ENCODE results near the gene BASP1.
A peak's percentile ranks its signal among the peaks of the same experiment; 100 is the strongest.

BASP1 gene, protein sequence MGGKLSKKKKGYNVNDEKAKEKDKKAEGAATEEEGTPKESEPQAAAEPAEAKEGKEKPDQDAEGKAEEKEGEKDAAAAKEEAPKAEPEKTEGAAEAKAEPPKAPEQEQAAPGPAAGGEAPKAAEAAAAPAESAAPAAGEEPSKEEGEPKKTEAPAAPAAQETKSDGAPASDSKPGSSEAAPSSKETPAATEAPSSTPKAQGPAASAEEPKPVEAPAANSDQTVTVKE

GRCh38 chr5:17217493-17218352 is at the start of gene BASP1:
TSS of gene BASP1 (plus strand) at chr5:17217631. CDS start at chr5:17275217, 57,586 bp downstream.
- peak; percentile 88 for DNase-seq

GRCh38 chr5:17169507-17169906 is 47.9 kb upstream of the BASP1 start:
- DNase-seq = no peak

- DNase-seq = no peak
Measured at GRCh38 chr5:17172791-17173190, 44.6 kb upstream of the BASP1 start.

GRCh38 chr5:17174965-17175364 is 42.5 kb upstream of the BASP1 start:
- no peak for DNase-seq

DNA sequence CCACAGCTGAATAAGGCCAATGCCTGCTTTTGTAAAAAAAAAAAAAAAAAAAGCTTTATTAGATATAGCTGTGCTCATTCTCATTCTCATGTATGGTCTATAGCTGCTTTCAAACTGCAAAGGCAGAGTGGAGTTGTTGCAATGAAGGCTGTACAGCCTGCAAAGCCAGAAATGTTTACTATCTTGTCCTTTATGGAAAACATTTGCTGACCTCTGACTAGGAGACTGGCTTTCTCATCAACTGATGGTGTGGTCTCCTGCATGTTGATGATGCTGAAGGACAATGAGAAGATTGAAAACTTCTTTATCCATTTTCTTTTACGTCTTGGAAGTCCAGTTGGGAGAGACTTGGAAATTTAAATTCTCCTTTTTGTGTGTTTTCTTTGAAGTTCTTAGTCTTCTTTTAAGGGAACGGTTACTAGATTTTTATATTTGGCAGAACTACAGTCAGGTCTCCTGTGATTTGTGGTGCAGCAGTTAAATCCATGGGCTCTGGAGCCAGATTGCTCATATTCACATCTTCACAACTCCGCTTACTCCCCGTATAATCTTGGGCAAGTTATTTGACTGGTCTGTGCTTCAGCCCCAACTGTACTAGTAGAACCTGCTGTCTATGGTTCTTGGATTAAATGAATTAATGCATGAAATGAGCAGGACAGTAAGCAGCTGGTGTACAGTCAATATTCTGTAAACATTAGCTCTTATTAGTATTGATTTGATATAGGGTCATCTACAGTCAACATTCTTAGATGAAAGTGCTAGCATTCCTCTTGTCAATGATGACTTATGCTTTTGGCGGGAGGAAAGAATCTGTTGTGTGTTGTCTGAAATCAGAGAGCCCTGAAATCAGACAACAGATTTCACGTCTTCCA is 39.7 kb upstream of the BASP1 start:
- DNase-seq = no peak

DNA sequence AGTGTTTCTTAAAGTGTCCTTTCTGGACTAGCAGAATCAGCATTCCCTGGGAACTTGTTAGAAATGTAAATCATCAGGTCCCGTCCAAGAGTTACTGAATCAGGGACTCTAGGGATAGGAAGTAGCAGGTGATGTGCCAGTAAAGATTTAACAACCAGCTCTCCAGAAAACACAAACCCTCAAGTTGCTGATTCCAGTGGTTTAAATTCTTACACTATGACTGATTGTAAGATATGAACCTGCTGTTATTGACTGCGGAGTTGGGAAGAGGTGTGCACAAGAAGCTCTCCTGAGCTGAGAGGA is 39.1 kb upstream of the BASP1 start:
- no peak for DNase-seq

DNA sequence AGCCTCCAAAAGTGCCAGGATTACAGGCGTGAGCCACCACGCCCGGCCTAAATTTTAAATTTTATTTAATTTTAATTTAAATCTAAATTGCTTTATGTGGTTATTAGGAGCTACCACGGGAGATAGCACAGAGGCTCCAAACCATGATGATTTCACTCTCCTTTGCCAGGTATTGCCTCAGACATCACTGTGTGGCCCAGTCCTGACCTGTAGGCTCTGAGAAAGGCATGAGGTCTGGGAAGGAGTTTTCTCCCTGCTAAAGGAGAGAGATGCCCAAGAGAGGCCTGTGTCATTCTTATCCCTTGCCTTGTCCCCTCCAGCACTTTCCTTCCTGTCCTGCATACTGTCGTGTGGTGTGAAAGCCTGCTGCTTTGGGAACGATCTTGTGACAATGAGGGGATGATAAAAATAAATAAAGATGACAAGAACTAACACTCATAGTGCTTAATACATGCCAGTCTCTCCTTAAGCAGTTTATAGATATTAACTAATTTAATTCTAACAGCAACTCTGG is 37.0 kb upstream of the BASP1 start:
- no peak for DNase-seq

GRCh38 chr5:17180864-17181723 is 36.3 kb upstream of the BASP1 start:
- DNase-seq = no peak

DNA sequence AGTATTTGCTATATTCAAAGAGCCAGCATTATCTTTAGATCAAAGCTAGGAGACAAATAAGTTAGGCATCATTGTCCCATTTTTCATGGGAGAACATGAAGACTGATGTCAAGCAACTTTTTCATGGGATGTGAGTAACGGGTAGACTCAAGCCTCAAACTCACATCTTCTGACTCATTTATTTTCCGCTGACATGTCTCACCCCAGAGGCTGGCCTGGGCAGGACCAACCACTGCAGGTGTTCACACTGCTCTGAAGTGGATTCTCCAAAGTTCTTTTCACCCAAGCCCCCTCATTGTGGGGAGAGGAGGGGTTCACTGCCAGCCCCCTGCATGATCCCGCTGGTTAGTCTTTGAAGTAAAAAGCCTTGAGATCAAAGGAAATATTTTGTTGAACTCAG is 34.9 kb upstream of the BASP1 start:
- no peak for DNase-seq

DNA sequence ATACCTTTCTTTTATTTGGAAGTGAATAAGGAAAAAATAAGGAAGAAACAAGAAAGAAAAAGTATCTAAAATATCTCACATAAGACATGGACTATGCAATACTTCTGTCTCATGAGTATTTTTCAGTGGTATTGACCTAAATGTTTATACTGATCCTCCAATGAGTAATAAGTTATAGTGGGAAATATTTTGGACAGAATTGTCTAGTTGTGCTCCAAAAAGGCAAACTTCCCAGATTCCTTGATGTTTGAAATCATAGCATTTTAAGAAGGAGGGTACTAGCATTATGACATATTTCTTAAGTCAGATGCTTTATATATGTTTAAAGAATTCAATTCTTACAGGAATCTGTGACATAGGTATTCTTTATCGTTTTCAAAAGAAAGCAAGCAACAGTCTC is 34.5 kb upstream of the BASP1 start:
- DNase-seq = no peak

DNA sequence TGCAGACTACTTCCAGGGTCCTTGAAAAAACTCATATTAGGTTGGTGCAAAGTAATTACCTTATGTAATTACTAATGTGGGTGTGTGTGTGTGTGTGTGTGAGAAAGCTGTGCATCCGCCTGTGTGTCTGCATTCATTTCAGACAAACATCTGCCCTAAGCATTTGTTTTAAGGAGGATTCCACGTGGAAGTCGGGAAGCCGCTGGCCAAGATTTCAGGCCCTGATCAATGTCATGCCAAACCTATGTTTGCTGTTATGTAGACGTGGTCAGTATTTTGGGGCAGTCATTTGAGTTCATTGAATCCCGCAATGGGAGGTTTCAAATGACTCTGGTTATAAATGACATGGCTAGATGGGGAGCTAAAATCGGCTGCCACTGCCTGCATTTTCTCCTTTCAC is 33.6 kb upstream of the BASP1 start:
- DNase-seq = no peak

DNA sequence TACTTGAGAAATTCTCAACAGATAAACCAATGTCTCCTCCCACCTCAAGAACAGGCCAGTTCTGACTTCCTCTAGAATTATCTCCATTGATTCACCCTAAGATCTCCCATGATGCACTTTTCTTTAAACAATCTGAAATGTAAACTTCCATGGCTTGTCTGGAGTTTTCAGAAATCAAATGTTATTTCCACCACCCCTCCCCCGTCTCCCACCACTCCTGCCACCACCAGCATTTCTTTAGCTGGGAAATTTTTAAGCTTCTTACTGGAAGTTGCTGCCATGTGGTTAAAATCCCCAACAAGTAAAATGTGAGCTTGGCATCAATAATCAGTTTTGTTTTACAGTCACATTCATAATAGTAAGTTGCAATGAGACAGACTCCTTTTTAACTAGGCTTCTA is 32.8 kb upstream of the BASP1 start:
- no peak for DNase-seq

DNA sequence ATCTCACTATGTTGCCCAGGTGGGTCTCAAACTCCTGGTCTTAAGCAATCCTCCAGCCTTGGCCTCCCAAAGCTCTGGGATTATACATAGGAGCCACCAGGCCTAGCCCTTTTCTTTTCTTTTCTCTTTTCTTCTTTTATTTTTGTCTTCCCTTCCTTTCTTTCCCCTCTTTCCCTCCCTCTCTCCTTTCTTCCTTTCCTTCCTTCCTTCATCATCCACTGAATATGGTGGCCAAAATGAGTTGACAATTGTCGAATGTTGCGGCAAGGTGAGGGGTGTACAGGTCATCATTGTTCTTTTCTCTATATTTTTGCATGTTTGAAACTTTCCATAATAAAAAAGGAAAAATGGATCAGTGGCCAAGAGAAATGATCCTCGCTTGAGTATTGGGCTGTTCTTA is 32.1 kb upstream of the BASP1 start:
- no peak for DNase-seq

DNA sequence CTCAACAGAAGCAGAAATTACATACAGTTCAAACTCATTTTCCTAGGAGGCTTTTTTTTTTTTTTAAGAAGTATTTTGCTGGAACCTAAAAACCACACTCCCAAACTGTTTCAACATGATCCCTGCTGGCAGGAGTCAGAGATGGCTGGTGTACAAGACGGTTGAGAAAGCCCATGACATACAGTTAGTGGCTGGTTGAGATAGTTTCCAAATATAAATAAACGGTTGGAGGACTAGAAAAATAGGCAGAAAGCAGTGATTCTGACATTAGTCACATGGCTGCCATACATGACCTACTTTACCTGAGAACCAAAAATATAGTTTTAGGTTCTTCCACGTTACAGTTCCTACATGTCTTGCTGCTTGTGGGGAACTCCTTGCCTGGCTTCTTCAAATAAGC is 31.7 kb upstream of the BASP1 start:
- DNase-seq = no peak

DNA sequence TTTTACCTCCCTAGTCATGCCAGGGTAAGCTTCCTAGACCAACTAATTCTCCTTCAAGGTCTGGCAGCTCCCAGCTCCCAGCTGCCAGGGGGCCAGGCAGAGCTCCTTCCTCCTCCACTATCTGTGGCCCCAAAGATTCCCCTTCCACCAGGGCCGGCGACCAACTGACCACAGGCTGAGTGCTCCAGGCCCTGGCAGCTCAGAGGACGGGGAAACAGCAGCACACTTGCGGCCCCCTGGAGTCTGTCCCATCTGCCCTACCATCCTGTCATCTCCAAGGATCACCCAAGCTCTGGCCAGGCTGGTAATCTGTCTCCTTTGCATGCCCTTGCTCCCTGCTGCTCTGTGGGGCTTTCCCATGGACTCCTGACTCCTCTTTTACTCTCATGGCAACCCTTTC is 31.2 kb upstream of the BASP1 start:
- no peak for DNase-seq

DNA sequence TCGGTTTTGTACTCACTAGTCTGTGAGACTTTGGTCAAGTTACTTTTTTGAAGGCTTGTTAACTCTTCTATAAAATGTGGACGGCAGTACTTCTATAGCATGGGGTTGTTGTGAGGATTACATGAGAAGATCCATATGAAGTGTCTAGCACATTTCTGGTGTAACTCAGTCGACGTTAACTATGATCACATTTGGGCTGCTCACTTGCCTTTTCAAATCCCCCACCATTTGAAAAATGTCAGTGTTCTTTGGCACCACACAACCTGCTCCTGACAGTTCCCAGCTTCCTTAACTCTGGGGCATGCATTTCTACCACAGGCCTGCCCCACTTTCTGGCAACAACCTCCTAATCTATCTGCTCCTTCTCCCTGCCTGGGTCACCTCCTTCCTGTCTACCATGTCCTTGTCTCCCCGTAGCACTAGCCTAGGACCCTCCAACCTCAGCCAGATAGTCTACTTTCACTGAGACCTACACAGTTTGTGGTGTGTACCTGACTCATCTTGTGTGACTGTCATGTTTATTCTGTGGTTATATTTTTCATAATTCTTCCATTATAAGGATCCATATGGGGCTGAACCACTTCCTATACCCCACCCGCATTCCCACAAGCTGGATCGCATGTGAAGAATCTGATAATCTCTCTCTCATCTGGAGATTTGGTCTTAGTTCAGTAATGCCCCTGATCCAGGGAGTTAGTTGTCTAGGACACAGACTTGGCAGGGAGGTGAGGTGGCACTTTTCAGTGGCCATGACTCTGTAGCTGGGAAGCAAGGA is 30.2 kb upstream of the BASP1 start:
- DNase-seq = no peak

- no peak for DNase-seq
Measured at GRCh38 chr5:17187786-17188170, 29.7 kb upstream of the BASP1 start.

DNA sequence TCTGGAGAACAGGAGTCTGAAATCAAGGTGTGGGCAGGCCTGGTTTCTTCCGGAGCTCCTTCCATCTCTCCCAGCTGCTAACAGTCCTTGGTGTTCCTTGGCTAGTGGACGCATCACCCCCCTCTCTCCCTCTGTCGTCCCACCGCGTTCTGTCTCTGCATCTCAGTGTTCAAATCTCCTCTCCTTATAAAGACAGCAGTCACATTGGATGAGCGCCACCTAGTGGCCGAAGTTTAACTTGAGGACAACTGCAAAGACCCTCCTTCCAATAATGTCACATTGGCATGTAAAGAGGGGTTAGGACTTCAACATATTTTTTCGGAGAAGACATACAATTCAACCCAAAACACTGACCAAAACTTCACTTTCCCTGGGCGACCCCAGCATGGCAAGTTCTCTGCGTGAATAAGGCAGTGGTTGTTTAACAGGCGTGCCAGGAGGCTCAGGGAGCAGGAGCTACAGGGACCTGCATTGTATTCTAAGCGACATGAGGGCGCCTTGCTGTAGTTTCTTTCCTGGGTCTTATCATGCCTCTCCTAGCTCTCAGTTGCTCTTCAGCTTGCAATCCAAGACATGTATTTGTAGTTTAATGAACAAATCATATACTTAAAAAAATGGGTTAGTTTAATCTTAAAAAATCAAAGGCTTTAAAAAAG is 27.9 kb upstream of the BASP1 start:
- DNase-seq = peak; percentile 55

- no peak for DNase-seq
Measured at GRCh38 chr5:17190242-17190778, 27.1 kb upstream of the BASP1 start.

- no peak for DNase-seq
Measured at GRCh38 chr5:17190799-17191391, 26.5 kb upstream of the BASP1 start.
